ENCODE results near the gene EMP3. TPM values are rescaled to one million over a fixed set of nuclear protein-coding genes. Genes with fewer than 3 reads are reported as not detected.

EMP3 gene
- total and polyA plus RNA-seq, 9 of the 15 experiments (the other 6 are each of a cell fraction or from before 2014, with no cell fraction given), result 123 to 386 (median 296) TPM

DNA sequence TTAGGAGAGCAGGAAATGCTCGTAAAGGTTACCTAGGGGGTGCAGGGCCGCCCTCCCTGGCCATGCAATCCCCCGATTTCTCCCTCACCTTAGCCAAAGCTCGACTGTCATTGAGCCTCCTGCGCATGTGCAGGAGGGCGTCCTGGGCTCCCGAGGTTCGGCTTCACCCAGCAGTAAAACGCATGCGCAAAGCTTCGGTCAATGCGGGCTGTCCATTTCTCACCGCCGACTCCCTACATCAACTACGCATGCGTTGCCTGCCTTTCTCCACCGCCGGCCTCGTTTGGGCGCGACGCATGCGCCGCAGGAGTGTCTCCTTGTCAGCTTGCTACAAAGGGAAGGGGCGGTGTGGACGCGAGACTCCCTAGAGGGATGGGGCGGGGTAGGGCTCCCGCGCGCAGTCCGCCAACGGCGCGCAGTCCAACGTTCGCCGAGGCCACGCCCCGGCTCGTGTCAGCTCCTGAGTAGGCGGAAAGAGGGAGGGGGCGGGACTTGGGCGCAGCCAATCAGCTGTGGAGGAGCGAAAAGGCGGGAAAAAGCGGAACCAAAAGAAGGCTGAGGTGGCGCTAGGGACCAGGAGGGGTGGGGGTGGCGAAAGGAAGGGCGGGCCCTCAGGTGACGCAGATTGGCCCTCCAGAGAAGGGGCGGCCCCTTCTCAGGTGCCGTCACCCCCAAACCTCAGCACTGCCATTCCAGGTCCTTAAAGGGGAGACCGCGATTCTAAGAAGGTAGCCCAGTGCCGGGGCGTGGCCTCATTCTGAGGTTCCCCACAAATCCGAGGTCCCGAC, 38.7 kb downstream of the EMP3 start, which contains the start of the genes SYNGR4 and TMEM143 (continued):
- TF ChIP-seq ARNT (IDR thresholded peaks at IDR 0.05) (no peak), CAMTA2 (CRISPR knock-in tag; conservative IDR thresholded peaks at IDR 0.05) (no peak), NFYB (IDR thresholded peaks at IDR 0.05; ENCODE audit: extremely low read depth, insufficient read length) (peak; percentile 74), TAF15 (IDR thresholded peaks at IDR 0.05; ENCODE audit: low read depth, low read length) (no peak), MTA2 (IDR thresholded peaks at IDR 0.05; ENCODE audit: low read depth) (no peak), ZNF586 (CRISPR knock-in tag; conservative IDR thresholded peaks at IDR 0.05) (0 out of 2 replicates have a peak, but pooled peaks have one; percentile 21), TCFL5 (CRISPR knock-in tag; conservative IDR thresholded peaks at IDR 0.05) (no peak), GABPB1 (CRISPR knock-in tag; IDR thresholded peaks at IDR 0.05) (peak; percentile 74; the same call in 1 of the 2 replicates), MEF2D (tag; conservative IDR thresholded peaks at IDR 0.05; ENCODE audit: low read depth) (no peak), CHD2 (IDR thresholded peaks at IDR 0.05; ENCODE audit: low read depth, low read length) (no peak; the same call in 1 of the 2 replicates), RBM34 (IDR thresholded peaks at IDR 0.05; ENCODE audit: borderline replicate concordance, insufficient read depth, low read length) (no peak), TAF1 (IDR thresholded peaks at IDR 0.05; ENCODE audit: control insufficient read depth, extremely low read depth, insufficient read depth, low read length, severe bottlenecking) (peak; percentile 63), CBX3 (IDR thresholded peaks at IDR 0.05; ENCODE audit: borderline replicate concordance in 1 of 2, low read length in 2 of 2) (peak in 1 of 2 experiments; percentile 88; a peak in 1 of 3 replicates), MEIS2 (IDR thresholded peaks at IDR 0.05; ENCODE audit: partially characterized antibody) (peak; percentile 99), MEF2A (IDR thresholded peaks at IDR 0.05; ENCODE audit: control insufficient read depth, low read depth, low read length) (no peak), DDX20 (tag; IDR thresholded peaks at IDR 0.05; ENCODE audit: low read depth) (no peak), JUND (IDR thresholded peaks at IDR 0.05; ENCODE audit: borderline replicate concordance, low read depth, low read length) (peak; percentile 70), JUND (tag; IDR thresholded peaks at IDR 0.05; ENCODE audit: borderline replicate concordance, low read depth, low read length) (peak; percentile 3; the same call in 1 of the 3 replicates), SRSF1 (IDR thresholded peaks at IDR 0.05; ENCODE audit: low read depth, low read length) (no peak)
- TF ChIP-seq, protein P1, sequence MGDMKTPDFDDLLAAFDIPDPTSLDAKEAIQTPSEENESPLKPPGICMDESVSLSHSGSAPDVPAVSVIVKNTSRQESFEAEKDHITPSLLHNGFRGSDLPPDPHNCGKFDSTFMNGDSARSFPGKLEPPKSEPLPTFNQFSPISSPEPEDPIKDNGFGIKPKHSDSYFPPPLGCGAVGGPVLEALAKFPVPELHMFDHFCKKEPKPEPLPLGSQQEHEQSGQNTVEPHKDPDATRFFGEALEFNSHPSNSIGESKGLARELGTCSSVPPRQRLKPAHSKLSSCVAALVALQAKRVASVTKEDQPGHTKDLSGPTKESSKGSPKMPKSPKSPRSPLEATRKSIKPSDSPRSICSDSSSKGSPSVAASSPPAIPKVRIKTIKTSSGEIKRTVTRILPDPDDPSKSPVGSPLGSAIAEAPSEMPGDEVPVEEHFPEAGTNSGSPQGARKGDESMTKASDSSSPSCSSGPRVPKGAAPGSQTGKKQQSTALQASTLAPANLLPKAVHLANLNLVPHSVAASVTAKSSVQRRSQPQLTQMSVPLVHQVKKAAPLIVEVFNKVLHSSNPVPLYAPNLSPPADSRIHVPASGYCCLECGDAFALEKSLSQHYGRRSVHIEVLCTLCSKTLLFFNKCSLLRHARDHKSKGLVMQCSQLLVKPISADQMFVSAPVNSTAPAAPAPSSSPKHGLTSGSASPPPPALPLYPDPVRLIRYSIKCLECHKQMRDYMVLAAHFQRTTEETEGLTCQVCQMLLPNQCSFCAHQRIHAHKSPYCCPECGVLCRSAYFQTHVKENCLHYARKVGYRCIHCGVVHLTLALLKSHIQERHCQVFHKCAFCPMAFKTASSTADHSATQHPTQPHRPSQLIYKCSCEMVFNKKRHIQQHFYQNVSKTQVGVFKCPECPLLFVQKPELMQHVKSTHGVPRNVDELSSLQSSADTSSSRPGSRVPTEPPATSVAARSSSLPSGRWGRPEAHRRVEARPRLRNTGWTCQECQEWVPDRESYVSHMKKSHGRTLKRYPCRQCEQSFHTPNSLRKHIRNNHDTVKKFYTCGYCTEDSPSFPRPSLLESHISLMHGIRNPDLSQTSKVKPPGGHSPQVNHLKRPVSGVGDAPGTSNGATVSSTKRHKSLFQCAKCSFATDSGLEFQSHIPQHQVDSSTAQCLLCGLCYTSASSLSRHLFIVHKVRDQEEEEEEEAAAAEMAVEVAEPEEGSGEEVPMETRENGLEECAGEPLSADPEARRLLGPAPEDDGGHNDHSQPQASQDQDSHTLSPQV (IDR thresholded peaks at IDR 0.05), result no peak; the same call in 1 of the 2 replicates
- TF ChIP-seq, protein P2, sequence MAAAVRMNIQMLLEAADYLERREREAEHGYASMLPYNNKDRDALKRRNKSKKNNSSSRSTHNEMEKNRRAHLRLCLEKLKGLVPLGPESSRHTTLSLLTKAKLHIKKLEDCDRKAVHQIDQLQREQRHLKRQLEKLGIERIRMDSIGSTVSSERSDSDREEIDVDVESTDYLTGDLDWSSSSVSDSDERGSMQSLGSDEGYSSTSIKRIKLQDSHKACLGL (CRISPR knock-in tag; IDR thresholded peaks at IDR 0.05; ENCODE audit: borderline replicate concordance, poor library complexity, severe bottlenecking), result no peak
- TF ChIP-seq, protein P3, sequence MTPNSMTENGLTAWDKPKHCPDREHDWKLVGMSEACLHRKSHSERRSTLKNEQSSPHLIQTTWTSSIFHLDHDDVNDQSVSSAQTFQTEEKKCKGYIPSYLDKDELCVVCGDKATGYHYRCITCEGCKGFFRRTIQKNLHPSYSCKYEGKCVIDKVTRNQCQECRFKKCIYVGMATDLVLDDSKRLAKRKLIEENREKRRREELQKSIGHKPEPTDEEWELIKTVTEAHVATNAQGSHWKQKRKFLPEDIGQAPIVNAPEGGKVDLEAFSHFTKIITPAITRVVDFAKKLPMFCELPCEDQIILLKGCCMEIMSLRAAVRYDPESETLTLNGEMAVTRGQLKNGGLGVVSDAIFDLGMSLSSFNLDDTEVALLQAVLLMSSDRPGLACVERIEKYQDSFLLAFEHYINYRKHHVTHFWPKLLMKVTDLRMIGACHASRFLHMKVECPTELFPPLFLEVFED (CRISPR knock-in tag; conservative IDR thresholded peaks at IDR 0.05), result 0 out of 2 replicates have a peak, but pooled peaks have one; percentile 8

All from K562 (cell line).